H1 (cell line): Measurements from ENCODE around the gene MYLK4. TPM values are rescaled to one million over a fixed set of nuclear protein-coding genes. Genes with fewer than 3 reads are reported as not detected.

ENCODE experiments used
- CTCF ChIA-PET: fragments of 300-600 bp; sonication (Branson Sonifier 250); formaldehyde crosslinking; loops from one replicate; lab custom pipeline; 2021; ENCODE audit not compliant: partially characterized antibody; lab: Charles Lee
- POLR2A ChIA-PET: fragments of 300-600 bp; sonication (Branson Sonifier 250); formaldehyde crosslinking; loops from one replicate; lab custom pipeline; 2021; ENCODE audit warnings: inconsistent platforms; ENCODE audit not compliant: partially characterized antibody; lab: Charles Lee
- DNase-seq, 2 experiments: peaks; one replicate each; pipeline versions ENCODE4 v3.0.0 to v3.0.0-alpha.2; 2010 to 2022; ENCODE audit warnings: low spot score in 2 of 2, low read depth in 1 of 2, mixed read lengths in 1 of 2
- FAIRE-seq: peaks from 2 replicates; lab custom pipeline; 2011; peaks lifted over from hg19 to GRCh38; lab: Jason Lieb, UNC
- H2AFZ ChIP-seq: 2 replicates; pipeline ENCODE4 v1.8.1; 2012; ENCODE audit warnings: low read length, inconsistent platforms
- H2AK5ac ChIP-seq: 2 replicates; pipeline ENCODE4 v1.6.1; 2013; ENCODE audit warnings: low read depth, low read length
- H2BK120ac ChIP-seq: replicated peaks from 2 replicates; pipeline ENCODE3; 2013; ENCODE audit warnings: low read depth, low read length, inconsistent platforms
- H2BK12ac ChIP-seq: 2 replicates; pipeline ENCODE4 v1.6.1; 2013; ENCODE audit warnings: low read depth, low read length
- H2BK15ac ChIP-seq: 2 replicates; pipeline ENCODE4 v1.6.1; 2013; ENCODE audit warnings: low read length
- H2BK20ac ChIP-seq: 2 replicates; pipeline ENCODE4 v1.6.1; 2013; ENCODE audit warnings: low read length
- H2BK5ac ChIP-seq: 2 replicates; pipeline ENCODE4 v1.6.1; 2013; ENCODE audit warnings: low read depth, low read length
- H3K14ac ChIP-seq: 2 replicates; pipeline ENCODE4 v1.6.1; 2013; ENCODE audit warnings: inconsistent platforms; ENCODE audit not compliant: insufficient read length
- H3K18ac ChIP-seq: 2 replicates; pipeline ENCODE4 v1.6.1; 2013; ENCODE audit warnings: low read length; ENCODE audit errors: extremely low read depth
- H3K23ac ChIP-seq: 2 replicates; pipeline ENCODE4 v1.6.1; 2013; ENCODE audit warnings: inconsistent platforms; ENCODE audit not compliant: insufficient read length
- H3K23me2 ChIP-seq: 2 replicates; pipeline ENCODE4 v1.6.1; 2013; ENCODE audit warnings: low read depth, low read length
- H3K27ac ChIP-seq: 2 replicates; pipeline ENCODE4 v1.6.1; 2011; ENCODE audit warnings: low read depth, low read length, inconsistent platforms
- H3K27me3 ChIP-seq, 4 experiments: replicated peaks in 1 of 4; 1 replicate in 1 of 4; 2 replicates in 3 of 4; pipeline versions ENCODE4 v1.6.1 to v1.8.1; 2011 to 2013; ENCODE audit warnings: low read length in 3 of 4, mild to moderate bottlenecking in 3 of 4, inconsistent platforms in 2 of 4, mixed read lengths in 2 of 4, moderate library complexity in 1 of 4; ENCODE audit not compliant: control insufficient read depth in 3 of 4, insufficient read depth in 3 of 4; ENCODE audit errors: extremely low read depth in 1 of 4
- H3K36me3 ChIP-seq, 4 experiments: 2 replicates each; pipeline versions ENCODE4 v1.6.1 to v1.8.1; 2011 to 2013; ENCODE audit warnings: mild to moderate bottlenecking in 4 of 4, low read length in 3 of 4, moderate library complexity in 2 of 4, control low read depth in 1 of 4, inconsistent platforms in 1 of 4; ENCODE audit not compliant: insufficient read depth in 4 of 4, control insufficient read depth in 2 of 4
- H3K4ac ChIP-seq: replicated peaks from 2 replicates; pipeline ENCODE3; 2013; ENCODE audit warnings: low read length, low read depth, mixed read lengths, inconsistent platforms; ENCODE audit not compliant: insufficient read length
- H3K4me1 ChIP-seq, 4 experiments: replicated peaks in 1 of 4; 1 replicate in 1 of 4; 2 replicates in 3 of 4; pipeline versions ENCODE4 v1.6.1 to v1.8.1; 2011 to 2013; ENCODE audit warnings: low read length in 3 of 4, inconsistent platforms in 2 of 4, mixed read lengths in 1 of 4; ENCODE audit not compliant: insufficient read depth in 4 of 4, control insufficient read depth in 3 of 4
- H3K4me2 ChIP-seq, 2 experiments: 2 replicates each; pipeline versions ENCODE4 v1.6.1 to v1.8.1; 2011 to 2013; ENCODE audit warnings: low read depth in 2 of 2, low read length in 2 of 2, control low read depth in 1 of 2, inconsistent platforms in 1 of 2, mild to moderate bottlenecking in 1 of 2; ENCODE audit not compliant: insufficient read depth in 1 of 2
- H3K4me3 ChIP-seq, 4 experiments: fragments of 200-600, 300-600 bp in 1 of 4; sonication (generic), shearing (Covaris generic), sonication (Bioruptor Twin) in 1 of 4; 2 replicates each; pipeline versions ENCODE4 v1.5.1 to v1.8.1; 2011 to 2016; ENCODE audit warnings: low read length in 4 of 4, low read depth in 3 of 4, control low read depth in 2 of 4, inconsistent platforms in 2 of 4, mild to moderate bottlenecking in 2 of 4, mixed read lengths in 1 of 4, moderate library complexity in 1 of 4; ENCODE audit not compliant: insufficient read depth in 2 of 4; ENCODE audit errors: extremely low read depth in 1 of 4
- H3K56ac ChIP-seq: replicated peaks from 2 replicates; pipeline ENCODE3; 2013; ENCODE audit warnings: low read depth, mild to moderate bottlenecking, mixed read lengths, low read length, inconsistent platforms; ENCODE audit not compliant: insufficient read length
- H3K79me1 ChIP-seq: 2 replicates; pipeline ENCODE4 v1.6.1; 2013; ENCODE audit warnings: low read depth, low read length, control low read depth
- H3K79me2 ChIP-seq, 2 experiments: 2 replicates each; pipeline versions ENCODE4 v1.6.1 to v1.8.1; 2012 to 2013; ENCODE audit warnings: low read length in 2 of 2, mild to moderate bottlenecking in 2 of 2, inconsistent platforms in 1 of 2; ENCODE audit not compliant: insufficient read depth in 2 of 2, control insufficient read depth in 1 of 2
- H3K9ac ChIP-seq, 4 experiments: replicated peaks in 1 of 4; 1 replicate in 1 of 4; 2 replicates in 3 of 4; pipeline versions ENCODE4 v1.6.1 to v1.8.1; 2011 to 2013; ENCODE audit warnings: low read depth in 3 of 4, low read length in 3 of 4, control low read depth in 2 of 4, mild to moderate bottlenecking in 2 of 4, moderate library complexity in 2 of 4, inconsistent platforms in 1 of 4; ENCODE audit errors: extremely low read depth in 1 of 4
- H3K9me3 ChIP-seq, 2 experiments: 2 replicates each; pipeline versions ENCODE4 v1.6.1 to v1.8.1; 2012 to 2013; ENCODE audit warnings: mild to moderate bottlenecking in 2 of 2, moderate library complexity in 2 of 2, control low read depth in 1 of 2, inconsistent platforms in 1 of 2, low read depth in 1 of 2, low read length in 1 of 2, mixed read lengths in 1 of 2; ENCODE audit not compliant: insufficient read depth in 2 of 2
- H4K20me1 ChIP-seq, 2 experiments: replicated peaks in 1 of 2; 2 replicates each; pipeline versions ENCODE3 to v1.8.1; 2011 to 2013; ENCODE audit warnings: inconsistent platforms in 2 of 2, low read length in 2 of 2, mild to moderate bottlenecking in 1 of 2; ENCODE audit not compliant: insufficient read depth in 2 of 2, control insufficient read depth in 1 of 2
- H4K5ac ChIP-seq: 2 replicates; pipeline ENCODE4 v1.6.1; 2013; ENCODE audit warnings: low read length, low read depth, mixed read lengths, inconsistent platforms; ENCODE audit not compliant: insufficient read length
- H4K8ac ChIP-seq: 2 replicates; pipeline ENCODE4 v1.8.0; 2013; ENCODE audit warnings: mild to moderate bottlenecking, moderate library complexity, low read length, inconsistent platforms; ENCODE audit not compliant: insufficient read depth; ENCODE audit errors: extremely low read depth
- H4K91ac ChIP-seq: replicated peaks from 2 replicates; pipeline ENCODE3; 2013; ENCODE audit warnings: low read length, mixed read lengths, inconsistent platforms; ENCODE audit not compliant: insufficient read length
- whole genome bisulfite sequencing, 2 experiments: shearing (Covaris generic) in 1 of 2; methylation state at CpG; one replicate each; pipeline versions ENCODE4 v1.1.6 to v1.1.7; 2013 to 2015; ENCODE audit warnings: low lambda C conversion rate in 2 of 2, mixed read lengths in 2 of 2, inconsistent platforms in 1 of 2, low coverage in 1 of 2, missing lambda C conversion rate in 1 of 2; ENCODE audit not compliant: insufficient replicate concordance in 2 of 2, insufficient coverage in 1 of 2, insufficient read length in 1 of 2; ENCODE audit errors: extremely low coverage in 1 of 2, missing lambda C conversion rate in 1 of 2; 5-methylcytosine and 5-hydroxymethylcytosine counted together
- polyA plus RNA-seq, 7 experiments: library from polyadenylated mRNA; depleted of rRNA in 3 of 7; stranded (reverse) in 5 of 7; unstranded in 2 of 7; fragments of >200 nt in 5 of 7; fragments of 200-250 nt in 2 of 7; gene quantifications; 1 replicate in 5 of 7; 2 replicates in 1 of 7; 4 replicates in 1 of 7; pipeline versions ENCODE4 v1.2.1 to v1.2.3, GENCODE V29; 2011 to 2013; ENCODE audit warnings: missing spikeins in 2 of 7, mixed read lengths in 2 of 7
- total RNA-seq: library from RNA; stranded (reverse); fragmentation: NEBNext Ultra II Directional; extraction: Animal tissue kit (Norgen Biotek cat#: 25700); gene quantifications from 2 replicates; pipeline ENCODE4 v1.2.1, GENCODE V29; 2021

The MYLK4 gene
- total and polyA plus RNA-seq, 2 of the 8 experiments (the other 6 are each of a cell fraction or from before 2014, with no cell fraction given) = 0.11 to 0.17 TPM

DNA sequence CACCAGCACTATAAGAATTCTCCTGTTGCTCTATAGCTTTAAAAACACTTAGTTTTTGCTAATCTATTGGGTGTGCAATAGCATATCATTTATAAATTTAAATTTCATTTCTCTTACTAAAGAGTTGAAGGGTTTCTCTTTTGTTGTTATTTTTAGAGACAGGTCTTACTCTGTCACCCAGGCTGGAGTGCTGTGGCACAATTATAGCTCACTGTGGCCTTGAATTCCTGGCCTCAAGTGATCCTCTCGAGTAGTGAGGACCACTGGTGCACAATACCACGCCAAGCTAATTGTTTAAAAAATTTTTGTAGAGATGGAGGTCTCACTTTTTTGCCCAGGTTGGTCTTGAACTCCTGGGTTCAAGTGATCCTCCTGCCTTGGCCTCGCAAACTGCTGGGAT is 8.3 kb upstream of the MYLK4 start:
- H2AK5ac ChIP-seq = no peak overlapping the region
- no peaks in the 10 kb centered on the region for H3K23me2 ChIP-seq
- FAIRE-seq (no peak), DNase-seq (no peak)
- no peak overlapping the region for H3K9ac ChIP-seq
- H3K79me1 ChIP-seq = no peaks in the 10 kb centered on the region
- H2BK5ac ChIP-seq = no peak overlapping the region
- H2BK15ac ChIP-seq = no peak overlapping the region
- no peak overlapping the region for H4K5ac ChIP-seq
- H3K79me2 ChIP-seq = no peaks in the 10 kb centered on the region
- H2BK20ac ChIP-seq = no peak overlapping the region
- H3K4me1 ChIP-seq = no peaks in the 10 kb centered on the region
- H4K91ac ChIP-seq = no peak overlapping the region
- no peak overlapping the region for H3K27ac ChIP-seq
- H4K20me1 ChIP-seq = no peaks in the 10 kb centered on the region
- H3K56ac ChIP-seq = no peak overlapping the region
- H3K18ac ChIP-seq = no peak overlapping the region
- H3K36me3 ChIP-seq = no peaks in the 10 kb centered on the region
- no peak overlapping the region for H2BK120ac ChIP-seq
- no peak overlapping the region for H3K14ac ChIP-seq
- no peaks in the 10 kb centered on the region for H3K9me3 ChIP-seq
- ChIA-PET POLR2A (interaction anchor here (1.6 kb wide), 1 partner anchor 13 kb away, joined by 3 read pairs; no protein-coding TSS in a partner anchor), CTCF (interaction anchor here (0.6 to 9.0 kb wide), 5 partner anchors 8 to 834 kb away, joined by 3 to 163 read pairs (median 4); partner anchors contain the start of gene MYLK4)
- no peak overlapping the region for H3K4me3 ChIP-seq
- H3K27me3 ChIP-seq = no peaks in the 10 kb centered on the region
- no peak overlapping the region for H2BK12ac ChIP-seq
- H3K23ac ChIP-seq = no peak overlapping the region
- H4K8ac ChIP-seq = no peak overlapping the region
- H3K4ac ChIP-seq = no peak overlapping the region
- WGBS, 2 experiments = 80% methylated on average over 3 of the region's 3 CpGs; no CpG with 5 or more reads in 1 of the 2 experiments
- H3K4me2 ChIP-seq = no peak overlapping the region
- H2AFZ ChIP-seq = no peak overlapping the region
